ENCODE measurements around the gene XYLB. TPM values are rescaled to one million over a fixed set of nuclear protein-coding genes. Genes with fewer than 3 reads are reported as not detected.

XYLB gene
- total RNA-seq, 2 donors from 2014 or later = 7.8 to 49.8 TPM

- H3K27ac ChIP-seq = no peak overlapping the region
- H3K27me3 ChIP-seq = no peaks in the 10 kb centered on the region
- H3K9me3 ChIP-seq = no peaks in the 10 kb centered on the region
- WGBS, 2 donors = 96 to 97% methylated on average over 1 of the region's 1 CpG
- no peak for DNase-seq
- H3K4me1 ChIP-seq = no peaks in the 10 kb centered on the region
- intact Hi-C loops (cut with DNase I) = no loop called here
- H3K36me3 ChIP-seq (replicated peaks in 1 of 2; ENCODE audit: insufficient read depth in 1 of 2, low read depth in 2 of 2) = no peaks in the 10 kb centered on the region
- ATAC-seq = no peak
- no peak overlapping the region for H3K4me3 ChIP-seq
- TF ChIP-seq CTCF (IDR thresholded peaks at IDR 0.05) = no peak
Observed at GRCh38 chr3:38392604-38393163, 46.1 kb downstream of the XYLB start.

GRCh38 chr3:38396239-38396638 lies 49.7 kb downstream of the XYLB start:
- H3K27me3 ChIP-seq = no peaks in the 10 kb centered on the region
- ATAC-seq = no peak
- WGBS, 2 donors = 94 to 100% methylated on average over 2 of the region's 2 CpGs
- H3K36me3 ChIP-seq (replicated peaks in 1 of 2; ENCODE audit: insufficient read depth in 1 of 2, low read depth in 2 of 2) = peaks cover 0 to 2% of the 10 kb centered on the region in 2 donors
- no peaks in the 10 kb centered on the region for H3K4me1 ChIP-seq
- intact Hi-C loops (cut with DNase I) = no loop called here
- no peak overlapping the region for H3K4me3 ChIP-seq
- DNase-seq = no peak
- no peak overlapping the region for H3K27ac ChIP-seq
- TF ChIP-seq CTCF (IDR thresholded peaks at IDR 0.05) (no peak), POLR2A (IDR thresholded peaks at IDR 0.05) (no peak)
- no peaks in the 10 kb centered on the region for H3K9me3 ChIP-seq

GRCh38 chr3:38396861-38397260 lies 50.3 kb downstream of the XYLB start:
- Histone ChIP-seq H3K27ac (no peak overlapping the region), H3K4me3 (no peak overlapping the region), H3K9me3 (no peaks in the 10 kb centered on the region), H3K4me1 (no peaks in the 10 kb centered on the region), H3K36me3 (replicated peaks in 1 of 2; ENCODE audit: insufficient read depth in 1 of 2, low read depth in 2 of 2) (peaks cover 0 to 2% of the 10 kb centered on the region in 2 donors), H3K27me3 (no peaks in the 10 kb centered on the region)
- intact Hi-C loops (cut with DNase I) = no loop called here
- WGBS, 2 donors = 91 to 97% methylated on average over 4 to 5 of the region's 5 CpGs
- DNase-seq = no peak
- TF ChIP-seq POLR2A (IDR thresholded peaks at IDR 0.05) (no peak), CTCF (IDR thresholded peaks at IDR 0.05) (no peak)
- ATAC-seq = no peak

GRCh38 chr3:38397320-38397719 lies 50.7 kb downstream of the XYLB start:
- peak in 1 of 4 donors; percentile 19 for DNase-seq
- intact Hi-C loops (cut with DNase I) = no loop called here
- no peak for ATAC-seq

More at GRCh38 chr3:38397320-38397719, 50.7 kb downstream of the XYLB start:
- Histone ChIP-seq H3K27me3 (no peaks in the 10 kb centered on the region), H3K27ac (no peak overlapping the region), H3K9me3 (no peaks in the 10 kb centered on the region), H3K36me3 (replicated peaks in 1 of 2; ENCODE audit: insufficient read depth in 1 of 2, low read depth in 2 of 2) (peaks cover 0 to 4% of the 10 kb centered on the region in 2 donors), H3K4me3 (no peak overlapping the region), H3K4me1 (no peaks in the 10 kb centered on the region)
- WGBS, 2 donors = 49 to 78% methylated on average over 5 of the region's 5 CpGs
- TF ChIP-seq POLR2A (IDR thresholded peaks at IDR 0.05) (no peak), CTCF (IDR thresholded peaks at IDR 0.05) (no peak)
